WERI-Rb-1 (cell line): ENCODE measurements around the gene MISP3.

Source experiments
- DNase-seq: peaks from one replicate; pipeline ENCODE4 v3.0.0-alpha.2; 2020
- H3K27ac ChIP-seq: fragments of 250-450 bp; sonication (Bioruptor Pico); 2 replicates; pipeline ENCODE4 v1.5.1; 2020; ENCODE audit warnings: mild to moderate bottlenecking, moderate library complexity
- H3K27me3 ChIP-seq: fragments of 250-450 bp; sonication (Bioruptor Pico); 2 replicates; pipeline ENCODE4 v1.5.1; 2021; ENCODE audit warnings: mild to moderate bottlenecking, low read depth, moderate library complexity; ENCODE audit not compliant: insufficient read depth, severe bottlenecking
- H3K36me3 ChIP-seq: fragments of 250-450 bp; sonication (Bioruptor Pico); 2 replicates; pipeline ENCODE4 v1.5.1; 2020; ENCODE audit warnings: mild to moderate bottlenecking, moderate library complexity
- H3K4me3 ChIP-seq: 2 replicates; pipeline ENCODE4 v1.5.1; 2011; ENCODE audit warnings: low read depth, mild to moderate bottlenecking, control low read depth, low read length
- H3K9me3 ChIP-seq: fragments of 250-450 bp; sonication (Bioruptor Pico); 2 replicates; pipeline ENCODE4 v1.5.1; 2021; ENCODE audit warnings: mild to moderate bottlenecking, moderate library complexity; ENCODE audit not compliant: severe bottlenecking
- TF ChIP-seq, protein P1 (sequence below): IDR thresholded peaks from 2 replicates; pipeline ENCODE4 v1.5.1; 2011; ENCODE audit warnings: low read depth, mild to moderate bottlenecking, control low read depth, inconsistent platforms, low read length

MISP3 gene

DNA sequence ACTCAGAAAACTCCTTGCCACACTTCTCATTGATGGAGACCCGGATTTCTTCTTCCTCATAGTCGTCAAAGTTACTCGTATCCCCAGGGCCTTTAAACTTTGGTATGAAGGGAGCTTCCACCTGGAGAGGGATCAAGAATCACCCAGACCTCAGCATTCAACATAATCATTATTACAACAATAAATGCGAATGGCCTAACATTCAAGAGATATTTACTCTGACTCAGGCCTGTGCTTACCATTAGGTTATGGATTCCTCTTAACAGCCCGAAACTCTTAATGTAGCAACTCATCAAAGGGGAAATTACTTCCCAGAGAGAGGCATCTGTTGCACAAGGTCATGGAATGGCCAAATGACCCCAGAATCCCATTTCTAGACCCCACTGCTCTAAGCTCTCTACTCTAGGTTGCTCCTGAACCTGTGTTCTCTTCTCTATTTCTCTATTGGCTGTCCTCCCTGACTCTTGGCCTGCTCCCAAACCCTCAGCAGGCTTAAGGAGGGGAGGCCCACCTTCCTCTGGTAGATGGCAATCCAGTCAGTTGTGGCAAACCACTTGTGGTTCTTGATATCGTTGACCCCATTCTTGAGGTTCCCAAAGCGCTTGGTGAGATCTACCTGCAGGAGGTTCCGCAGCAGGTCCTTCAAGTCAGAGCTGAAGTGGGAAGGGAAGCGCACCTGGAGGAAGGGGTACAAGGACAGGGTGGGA lies 20.7 kb downstream of the MISP3 start:
- Histone ChIP-seq H3K36me3 (peaks cover 31% of the 10 kb centered on the region), H3K4me3 (no peak overlapping the region), H3K9me3 (peaks cover 9% of the 10 kb centered on the region), H3K27me3 (no peaks in the 10 kb centered on the region), H3K27ac (no peak overlapping the region)
- no peak for DNase-seq
- TF ChIP-seq, protein P1, sequence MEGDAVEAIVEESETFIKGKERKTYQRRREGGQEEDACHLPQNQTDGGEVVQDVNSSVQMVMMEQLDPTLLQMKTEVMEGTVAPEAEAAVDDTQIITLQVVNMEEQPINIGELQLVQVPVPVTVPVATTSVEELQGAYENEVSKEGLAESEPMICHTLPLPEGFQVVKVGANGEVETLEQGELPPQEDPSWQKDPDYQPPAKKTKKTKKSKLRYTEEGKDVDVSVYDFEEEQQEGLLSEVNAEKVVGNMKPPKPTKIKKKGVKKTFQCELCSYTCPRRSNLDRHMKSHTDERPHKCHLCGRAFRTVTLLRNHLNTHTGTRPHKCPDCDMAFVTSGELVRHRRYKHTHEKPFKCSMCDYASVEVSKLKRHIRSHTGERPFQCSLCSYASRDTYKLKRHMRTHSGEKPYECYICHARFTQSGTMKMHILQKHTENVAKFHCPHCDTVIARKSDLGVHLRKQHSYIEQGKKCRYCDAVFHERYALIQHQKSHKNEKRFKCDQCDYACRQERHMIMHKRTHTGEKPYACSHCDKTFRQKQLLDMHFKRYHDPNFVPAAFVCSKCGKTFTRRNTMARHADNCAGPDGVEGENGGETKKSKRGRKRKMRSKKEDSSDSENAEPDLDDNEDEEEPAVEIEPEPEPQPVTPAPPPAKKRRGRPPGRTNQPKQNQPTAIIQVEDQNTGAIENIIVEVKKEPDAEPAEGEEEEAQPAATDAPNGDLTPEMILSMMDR: no peak

DNA sequence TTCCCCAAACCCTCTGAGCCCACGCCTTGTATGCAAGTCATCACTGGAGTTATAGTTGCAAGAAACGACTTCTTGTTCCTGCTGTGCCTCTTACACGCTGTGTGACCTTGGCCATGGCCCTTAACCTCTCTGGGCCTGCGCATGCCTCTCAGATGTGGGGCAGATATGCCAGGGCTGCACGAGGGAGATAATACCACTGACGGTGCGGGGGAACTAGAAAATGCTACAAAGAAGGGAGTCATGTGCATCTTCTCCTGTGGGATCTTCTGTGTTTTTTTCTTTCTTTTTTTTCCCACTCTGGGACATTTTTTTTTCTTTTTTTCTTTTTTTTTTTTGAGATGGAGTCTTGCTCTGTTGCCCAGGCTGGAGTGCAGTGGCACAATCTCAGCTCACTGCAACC lies 22.3 kb downstream of the MISP3 start:
- DNase-seq: no peak
- Histone ChIP-seq H3K4me3 (no peak overlapping the region), H3K9me3 (peaks cover 9% of the 10 kb centered on the region), H3K27ac (no peak overlapping the region), H3K27me3 (no peaks in the 10 kb centered on the region), H3K36me3 (peaks cover 25% of the 10 kb centered on the region)
- TF ChIP-seq, protein P1: no peak

DNA sequence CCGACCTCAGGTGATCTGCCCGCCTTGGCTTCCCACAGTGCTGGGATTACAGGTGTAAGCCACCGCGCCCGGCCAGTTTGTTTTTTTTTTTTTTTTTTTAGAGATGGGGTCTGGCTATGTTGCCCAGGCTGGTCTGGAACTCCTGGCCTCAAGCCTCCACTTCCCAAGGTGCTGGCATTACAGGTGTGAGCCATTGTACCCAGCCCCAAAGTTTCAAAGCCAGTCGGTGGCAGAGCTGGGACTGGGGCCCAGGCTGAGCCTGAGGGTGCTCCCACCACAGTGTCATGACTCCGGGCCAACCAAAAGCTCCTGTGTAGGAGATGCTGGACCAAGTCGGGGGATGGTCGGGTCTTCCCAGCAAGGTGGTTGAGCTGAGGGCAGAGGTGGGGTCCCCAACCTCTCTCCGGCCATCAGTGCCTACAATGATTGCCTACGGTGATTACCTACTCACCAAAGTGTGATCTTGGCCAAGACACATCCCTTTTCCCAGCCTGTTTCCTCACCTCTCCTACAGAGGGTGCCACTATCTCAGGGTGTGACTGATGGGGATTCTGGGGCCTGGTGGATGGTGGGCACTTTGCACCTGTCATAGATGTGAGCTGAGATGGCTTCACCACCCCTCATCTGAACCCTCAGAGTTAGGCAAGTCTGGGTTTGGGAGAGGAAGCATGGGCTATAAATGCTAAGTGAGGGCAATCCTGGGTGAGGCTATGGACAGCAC lies 23.8 kb downstream of the MISP3 start:
- no peak for DNase-seq
- peaks cover 40% of the 10 kb centered on the region for H3K36me3 ChIP-seq
- H3K27me3 ChIP-seq: no peaks in the 10 kb centered on the region
- H3K4me3 ChIP-seq: no peak overlapping the region
- TF ChIP-seq, protein P1: peak; percentile 30
- H3K9me3 ChIP-seq: peaks cover 9% of the 10 kb centered on the region
- H3K27ac ChIP-seq: no peak overlapping the region

DNA sequence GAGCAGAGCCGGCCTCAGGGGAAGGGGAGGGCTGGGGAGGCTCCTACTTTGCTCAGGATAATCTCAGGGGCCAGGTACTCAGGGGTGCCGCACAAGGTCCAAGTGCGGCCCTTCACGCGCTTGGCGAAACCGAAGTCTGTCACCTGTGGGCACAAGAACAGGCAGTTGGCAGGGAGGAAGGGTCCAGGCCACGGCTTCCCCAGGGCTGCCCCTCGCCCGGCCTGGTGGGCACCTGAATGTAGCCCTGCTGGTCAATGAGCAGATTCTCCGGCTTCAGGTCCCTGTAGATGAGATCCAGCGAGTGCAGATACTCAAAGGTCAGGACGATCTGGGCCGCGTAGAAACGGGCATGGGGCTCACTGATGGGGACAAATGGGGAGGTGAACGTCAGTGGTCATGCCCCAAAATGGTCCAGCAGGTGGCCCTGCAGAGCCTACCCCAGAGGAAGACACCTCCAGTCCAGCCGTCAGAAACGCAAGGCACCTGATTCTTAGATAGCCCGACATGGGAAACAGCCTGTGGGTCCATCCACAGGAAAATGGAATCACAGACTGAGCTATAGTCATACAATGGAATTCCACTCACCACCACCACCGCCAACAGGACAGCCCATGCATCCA lies 25.1 kb downstream of the MISP3 start:
- Histone ChIP-seq H3K9me3 (peaks cover 9% of the 10 kb centered on the region), H3K27me3 (no peaks in the 10 kb centered on the region), H3K27ac (no peak overlapping the region), H3K36me3 (peaks cover 52% of the 10 kb centered on the region), H3K4me3 (no peak overlapping the region)
- TF ChIP-seq, protein P1: peak; percentile 70
- peak; percentile 52 for DNase-seq

DNA sequence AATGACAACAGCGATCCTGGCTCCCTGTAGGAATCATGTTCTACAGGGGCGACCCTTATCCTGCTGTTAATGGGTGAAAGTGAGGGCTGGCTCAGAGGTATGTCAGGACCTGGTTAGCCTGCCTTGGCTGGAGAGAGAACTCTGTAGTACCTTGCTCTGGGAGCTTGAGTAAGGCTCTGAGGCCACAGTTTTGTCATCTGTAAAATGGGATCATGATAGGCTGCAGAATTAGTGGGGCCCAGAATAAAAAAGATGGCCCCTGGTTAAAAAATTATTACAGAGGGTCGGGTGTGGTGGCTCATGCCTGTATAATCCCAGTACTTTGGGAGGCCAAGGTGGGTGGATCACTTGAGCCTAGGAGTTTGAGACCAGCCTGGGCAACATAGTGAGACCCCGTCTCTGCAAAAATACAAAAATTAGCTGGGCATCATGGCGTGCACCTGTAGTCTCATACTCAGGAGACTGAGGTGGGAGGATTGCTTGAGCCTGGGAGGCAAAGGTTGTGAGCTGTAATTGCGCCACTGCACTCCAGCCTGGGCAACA lies 28.5 kb downstream of the MISP3 start:
- Histone ChIP-seq H3K9me3 (no peaks in the 10 kb centered on the region), H3K4me3 (no peak overlapping the region), H3K27me3 (no peaks in the 10 kb centered on the region), H3K36me3 (peaks cover 72% of the 10 kb centered on the region), H3K27ac (no peak overlapping the region)
- TF ChIP-seq, protein P1: no peak
- no peak for DNase-seq
